ENCODE results near the gene SLC23A3.

DNA sequence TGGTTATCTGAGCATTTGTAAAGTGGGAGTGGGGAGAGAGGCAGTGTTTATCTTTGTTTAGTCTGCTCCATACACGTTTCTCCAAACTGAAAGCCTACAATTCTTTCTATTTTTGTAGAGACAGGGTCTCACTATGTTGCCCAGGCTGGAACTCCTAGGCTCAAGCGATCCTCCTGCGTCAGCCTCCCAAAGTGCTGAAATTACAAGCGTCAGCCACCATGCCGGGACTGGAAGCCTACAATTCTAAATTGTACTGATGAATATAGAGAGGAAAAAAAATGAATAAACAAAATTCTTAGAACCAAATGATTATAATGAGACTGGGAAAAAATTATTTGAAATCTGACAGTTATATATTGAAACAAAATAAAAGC, 35.3 kb upstream of the SLC23A3 start:
- TF ChIP-seq ZBTB7A (IDR thresholded peaks at IDR 0.05; ENCODE audit: borderline replicate concordance, control insufficient read depth, low read depth, low read length) = no peak
- TF ChIP-seq, protein P1, sequence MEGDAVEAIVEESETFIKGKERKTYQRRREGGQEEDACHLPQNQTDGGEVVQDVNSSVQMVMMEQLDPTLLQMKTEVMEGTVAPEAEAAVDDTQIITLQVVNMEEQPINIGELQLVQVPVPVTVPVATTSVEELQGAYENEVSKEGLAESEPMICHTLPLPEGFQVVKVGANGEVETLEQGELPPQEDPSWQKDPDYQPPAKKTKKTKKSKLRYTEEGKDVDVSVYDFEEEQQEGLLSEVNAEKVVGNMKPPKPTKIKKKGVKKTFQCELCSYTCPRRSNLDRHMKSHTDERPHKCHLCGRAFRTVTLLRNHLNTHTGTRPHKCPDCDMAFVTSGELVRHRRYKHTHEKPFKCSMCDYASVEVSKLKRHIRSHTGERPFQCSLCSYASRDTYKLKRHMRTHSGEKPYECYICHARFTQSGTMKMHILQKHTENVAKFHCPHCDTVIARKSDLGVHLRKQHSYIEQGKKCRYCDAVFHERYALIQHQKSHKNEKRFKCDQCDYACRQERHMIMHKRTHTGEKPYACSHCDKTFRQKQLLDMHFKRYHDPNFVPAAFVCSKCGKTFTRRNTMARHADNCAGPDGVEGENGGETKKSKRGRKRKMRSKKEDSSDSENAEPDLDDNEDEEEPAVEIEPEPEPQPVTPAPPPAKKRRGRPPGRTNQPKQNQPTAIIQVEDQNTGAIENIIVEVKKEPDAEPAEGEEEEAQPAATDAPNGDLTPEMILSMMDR (IDR thresholded peaks at IDR 0.05 in 2 of 3, conservative IDR thresholded peaks at IDR 0.05 in 1 of 3; ENCODE audit: insufficient read depth in 2 of 3, low read depth in 1 of 3, low read length in 3 of 3) = no peak
- TF ChIP-seq, protein P2, sequence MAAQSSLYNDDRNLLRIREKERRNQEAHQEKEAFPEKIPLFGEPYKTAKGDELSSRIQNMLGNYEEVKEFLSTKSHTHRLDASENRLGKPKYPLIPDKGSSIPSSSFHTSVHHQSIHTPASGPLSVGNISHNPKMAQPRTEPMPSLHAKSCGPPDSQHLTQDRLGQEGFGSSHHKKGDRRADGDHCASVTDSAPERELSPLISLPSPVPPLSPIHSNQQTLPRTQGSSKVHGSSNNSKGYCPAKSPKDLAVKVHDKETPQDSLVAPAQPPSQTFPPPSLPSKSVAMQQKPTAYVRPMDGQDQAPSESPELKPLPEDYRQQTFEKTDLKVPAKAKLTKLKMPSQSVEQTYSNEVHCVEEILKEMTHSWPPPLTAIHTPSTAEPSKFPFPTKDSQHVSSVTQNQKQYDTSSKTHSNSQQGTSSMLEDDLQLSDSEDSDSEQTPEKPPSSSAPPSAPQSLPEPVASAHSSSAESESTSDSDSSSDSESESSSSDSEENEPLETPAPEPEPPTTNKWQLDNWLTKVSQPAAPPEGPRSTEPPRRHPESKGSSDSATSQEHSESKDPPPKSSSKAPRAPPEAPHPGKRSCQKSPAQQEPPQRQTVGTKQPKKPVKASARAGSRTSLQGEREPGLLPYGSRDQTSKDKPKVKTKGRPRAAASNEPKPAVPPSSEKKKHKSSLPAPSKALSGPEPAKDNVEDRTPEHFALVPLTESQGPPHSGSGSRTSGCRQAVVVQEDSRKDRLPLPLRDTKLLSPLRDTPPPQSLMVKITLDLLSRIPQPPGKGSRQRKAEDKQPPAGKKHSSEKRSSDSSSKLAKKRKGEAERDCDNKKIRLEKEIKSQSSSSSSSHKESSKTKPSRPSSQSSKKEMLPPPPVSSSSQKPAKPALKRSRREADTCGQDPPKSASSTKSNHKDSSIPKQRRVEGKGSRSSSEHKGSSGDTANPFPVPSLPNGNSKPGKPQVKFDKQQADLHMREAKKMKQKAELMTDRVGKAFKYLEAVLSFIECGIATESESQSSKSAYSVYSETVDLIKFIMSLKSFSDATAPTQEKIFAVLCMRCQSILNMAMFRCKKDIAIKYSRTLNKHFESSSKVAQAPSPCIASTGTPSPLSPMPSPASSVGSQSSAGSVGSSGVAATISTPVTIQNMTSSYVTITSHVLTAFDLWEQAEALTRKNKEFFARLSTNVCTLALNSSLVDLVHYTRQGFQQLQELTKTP (IDR thresholded peaks at IDR 0.05; ENCODE audit: low read depth in 1 of 2, partially characterized antibody in 2 of 2) = no peak
- TF ChIP-seq YBX1 (IDR thresholded peaks at IDR 0.05) = no peak
- no peak for TF ChIP-seq EZH2 (IDR thresholded peaks at IDR 0.05; ENCODE audit: borderline replicate concordance, low read depth, low read length)
- TF ChIP-seq, protein P3, sequence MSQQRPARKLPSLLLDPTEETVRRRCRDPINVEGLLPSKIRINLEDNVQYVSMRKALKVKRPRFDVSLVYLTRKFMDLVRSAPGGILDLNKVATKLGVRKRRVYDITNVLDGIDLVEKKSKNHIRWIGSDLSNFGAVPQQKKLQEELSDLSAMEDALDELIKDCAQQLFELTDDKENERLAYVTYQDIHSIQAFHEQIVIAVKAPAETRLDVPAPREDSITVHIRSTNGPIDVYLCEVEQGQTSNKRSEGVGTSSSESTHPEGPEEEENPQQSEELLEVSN (IDR thresholded peaks at IDR 0.05; ENCODE audit: borderline replicate concordance in 1 of 2, extremely low read depth in 1 of 2, insufficient read depth in 1 of 2, insufficient read length in 1 of 2, low read depth in 1 of 2, low read length in 1 of 2, poor library complexity in 1 of 2, severe bottlenecking in 1 of 2) = no peak
- no peak for TF ChIP-seq SOX6 (IDR thresholded peaks at IDR 0.05)
- no peak for TF ChIP-seq SIX5 (IDR thresholded peaks at IDR 0.05; ENCODE audit: borderline replicate concordance in 1 of 2, insufficient read depth in 1 of 2, low read depth in 1 of 2, low read length in 2 of 2)
- TF ChIP-seq POLR2A (conservative IDR thresholded peaks at IDR 0.05) = no peak
